HG02852 (cell line): Measurements from ENCODE around the gene ZFYVE21.

Experiments
- ATAC-seq: cut with Tn5 transposase; IDR thresholded peaks from one replicate; pipeline ENCODE4 v1.9.1; 2021; ENCODE audit warnings: mild to moderate bottlenecking, moderate library complexity; ENCODE audit not compliant: unreplicated experiment

ZFYVE21 gene

GRCh38 chr14:103704708-103705107, 10.9 kb upstream of the ZFYVE21 start:
- no peak for ATAC-seq

DNA sequence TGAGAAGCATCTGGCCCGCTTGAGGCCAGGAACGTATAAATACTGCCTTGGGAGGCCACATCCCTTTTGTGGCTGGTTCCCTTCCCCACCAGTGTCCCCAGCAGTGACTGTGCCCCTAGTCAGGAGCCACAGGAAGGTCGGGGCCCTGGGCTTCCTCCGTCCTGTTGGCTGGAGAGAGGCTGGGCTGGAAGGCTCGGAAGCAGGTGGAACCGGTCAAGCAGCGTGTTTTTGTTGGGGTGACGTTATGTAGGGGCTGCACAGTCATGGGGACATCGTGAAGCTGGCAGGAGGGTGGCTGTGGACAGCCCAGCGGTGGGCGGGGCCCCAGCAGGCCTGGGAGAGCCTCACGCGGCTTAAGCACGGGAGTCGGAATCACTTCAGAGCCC, 10.5 kb upstream of the ZFYVE21 start:
- no peak for ATAC-seq

GRCh38 chr14:103705504-103706284, 9.9 kb upstream of the ZFYVE21 start:
- ATAC-seq = no peak

DNA sequence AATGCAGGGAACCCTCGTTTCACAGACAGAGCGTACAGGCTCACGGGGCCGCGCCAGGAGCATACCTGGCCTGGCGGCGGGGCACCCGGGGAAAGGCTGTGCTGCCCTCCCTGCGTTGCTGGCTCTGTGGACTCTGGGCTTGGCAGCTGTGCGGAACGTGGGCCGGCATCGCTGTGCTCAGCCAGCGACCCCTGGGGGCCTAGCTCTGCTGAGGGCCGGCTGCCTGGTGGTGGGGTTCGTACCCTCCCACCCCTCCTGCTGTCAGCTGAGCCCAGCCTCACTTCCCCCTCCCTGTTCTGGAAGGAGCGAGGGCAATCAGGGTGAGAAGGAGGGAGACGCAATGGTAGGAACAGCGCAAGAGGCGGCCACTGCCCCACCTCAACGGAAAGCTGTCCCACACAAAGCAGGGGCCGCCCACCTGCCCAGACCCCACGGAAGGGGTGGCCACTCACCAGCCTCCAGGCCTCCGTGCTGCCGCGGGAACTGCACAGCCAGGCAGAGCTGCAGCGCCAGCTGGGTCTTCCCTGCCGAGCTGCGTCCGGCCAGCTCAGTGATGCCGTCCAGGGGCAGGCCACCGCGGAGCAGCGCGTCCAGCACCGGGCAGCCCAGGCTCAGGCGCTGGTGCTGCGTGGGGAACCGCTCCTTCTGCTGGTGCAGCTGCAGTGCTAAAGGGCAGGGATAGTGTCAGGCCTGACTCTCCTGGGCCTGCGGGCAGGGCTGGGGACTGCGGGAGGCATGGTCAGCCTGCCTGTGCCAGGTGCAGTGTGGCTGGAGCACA, 8.9 kb upstream of the ZFYVE21 start:
- no peak for ATAC-seq

DNA sequence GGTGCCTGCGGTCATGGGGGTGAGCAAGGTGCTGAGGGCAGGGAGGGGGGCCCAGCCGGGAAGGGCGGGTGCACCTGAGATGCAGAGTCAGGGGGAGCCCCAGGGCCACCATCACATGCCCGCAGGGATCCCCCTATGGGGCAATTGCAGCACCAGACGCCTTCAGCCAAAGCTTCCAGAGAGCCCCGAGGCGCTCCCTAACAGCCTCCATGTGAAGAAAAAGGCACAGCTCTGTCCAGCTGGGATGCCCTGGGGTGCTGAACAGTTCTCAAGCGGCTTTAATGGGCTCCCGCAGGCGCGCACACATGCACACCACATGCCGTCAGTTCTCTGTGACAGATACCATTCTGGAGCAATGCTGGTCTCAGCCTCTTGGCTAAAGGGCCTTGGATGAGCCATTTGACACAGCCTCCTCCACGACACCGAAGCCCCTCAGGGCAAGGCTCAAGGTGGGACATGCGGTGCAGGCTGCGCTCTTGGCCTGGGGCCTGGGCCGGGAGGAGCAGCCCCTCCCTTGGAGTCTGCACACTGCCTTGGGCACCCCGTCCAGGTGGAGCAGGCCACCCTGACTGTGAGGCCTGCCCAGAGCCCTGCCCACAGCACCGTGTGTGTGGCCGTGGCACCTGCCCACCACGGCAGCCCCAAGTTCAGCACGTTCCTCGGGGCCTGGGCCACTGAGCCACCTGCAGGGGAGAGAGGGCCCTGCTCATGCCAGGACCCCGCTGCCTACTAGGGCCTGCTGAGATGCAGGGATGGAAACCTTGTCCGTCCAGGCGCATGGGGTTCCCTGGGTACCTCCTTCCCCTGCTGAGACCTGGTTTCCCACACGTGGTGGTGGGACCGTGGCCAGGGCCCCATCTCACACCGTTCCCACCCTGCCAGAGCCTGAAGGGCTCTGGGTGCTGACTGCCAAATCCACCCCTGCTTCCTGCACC, 8.0 kb upstream of the ZFYVE21 start:
- ATAC-seq = no peak

DNA sequence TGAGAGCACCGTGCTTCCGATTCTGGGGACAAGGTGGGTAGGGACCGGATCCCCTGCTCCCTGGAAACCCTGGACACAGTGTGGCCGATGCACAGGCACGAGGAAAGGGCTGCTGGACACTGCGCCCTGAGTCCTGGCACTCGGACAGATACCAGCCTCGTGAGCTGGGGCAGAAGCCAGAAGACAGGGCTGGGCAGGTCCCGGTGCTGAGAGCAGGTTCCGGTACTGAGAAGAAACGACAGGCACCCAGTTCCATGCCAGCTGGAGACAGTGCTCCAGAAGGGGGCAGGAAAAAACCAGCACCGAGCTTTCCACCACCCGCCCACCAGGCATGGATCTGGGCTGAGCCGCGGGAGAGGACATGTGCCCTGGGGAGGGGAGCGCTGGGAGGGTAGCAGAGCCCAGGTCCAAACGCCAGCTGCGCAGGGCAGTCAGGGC, 6.8 kb upstream of the ZFYVE21 start:
- no peak for ATAC-seq

DNA sequence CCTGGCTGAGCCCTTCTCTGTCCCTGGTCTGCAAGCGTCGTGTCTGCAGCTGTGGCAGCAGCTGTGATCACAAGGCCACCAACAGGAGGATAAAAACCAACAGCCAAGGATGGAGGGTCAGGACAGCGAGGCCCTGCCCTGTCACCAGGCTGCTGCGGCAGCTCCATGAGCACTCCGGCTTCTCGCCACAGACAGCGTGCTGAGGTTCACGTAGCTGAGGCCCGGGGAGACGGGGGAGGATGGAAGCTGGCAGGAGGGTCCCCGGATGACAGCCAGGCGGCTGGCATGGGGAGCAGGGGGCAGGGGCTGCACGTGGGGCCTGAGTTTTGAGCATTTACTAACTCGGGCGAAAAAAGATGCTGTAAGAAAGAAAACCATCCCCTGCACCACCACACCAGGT, 5.8 kb upstream of the ZFYVE21 start:
- no peak for ATAC-seq

DNA sequence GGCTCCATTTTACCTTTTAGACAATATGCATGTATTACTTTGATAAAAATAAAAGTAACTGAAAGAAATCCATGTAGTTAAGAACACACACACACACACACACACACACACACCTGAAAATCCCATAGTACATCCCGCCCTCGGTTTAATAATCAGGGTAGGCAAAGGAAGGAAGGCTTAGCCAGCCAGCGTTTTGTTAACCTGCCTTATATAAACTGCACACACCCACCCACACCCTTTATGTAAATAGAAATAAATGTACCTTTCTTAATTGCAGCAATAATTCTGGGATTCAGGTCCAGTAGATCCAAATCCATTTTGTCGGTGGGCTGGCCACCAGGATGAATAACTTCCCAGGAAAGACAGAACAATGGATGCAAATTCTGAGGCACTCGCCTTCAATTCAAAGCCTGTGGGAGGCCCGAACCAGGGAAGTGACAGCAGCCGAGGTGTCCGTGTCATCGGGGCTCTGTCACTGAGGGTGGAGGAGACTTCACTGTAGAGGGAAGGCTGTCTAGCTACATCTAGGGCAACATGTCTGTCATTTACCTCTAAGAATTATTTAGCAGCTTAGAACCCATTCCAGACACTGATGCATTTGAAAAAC, 4.7 kb upstream of the ZFYVE21 start:
- ATAC-seq = no peak

DNA sequence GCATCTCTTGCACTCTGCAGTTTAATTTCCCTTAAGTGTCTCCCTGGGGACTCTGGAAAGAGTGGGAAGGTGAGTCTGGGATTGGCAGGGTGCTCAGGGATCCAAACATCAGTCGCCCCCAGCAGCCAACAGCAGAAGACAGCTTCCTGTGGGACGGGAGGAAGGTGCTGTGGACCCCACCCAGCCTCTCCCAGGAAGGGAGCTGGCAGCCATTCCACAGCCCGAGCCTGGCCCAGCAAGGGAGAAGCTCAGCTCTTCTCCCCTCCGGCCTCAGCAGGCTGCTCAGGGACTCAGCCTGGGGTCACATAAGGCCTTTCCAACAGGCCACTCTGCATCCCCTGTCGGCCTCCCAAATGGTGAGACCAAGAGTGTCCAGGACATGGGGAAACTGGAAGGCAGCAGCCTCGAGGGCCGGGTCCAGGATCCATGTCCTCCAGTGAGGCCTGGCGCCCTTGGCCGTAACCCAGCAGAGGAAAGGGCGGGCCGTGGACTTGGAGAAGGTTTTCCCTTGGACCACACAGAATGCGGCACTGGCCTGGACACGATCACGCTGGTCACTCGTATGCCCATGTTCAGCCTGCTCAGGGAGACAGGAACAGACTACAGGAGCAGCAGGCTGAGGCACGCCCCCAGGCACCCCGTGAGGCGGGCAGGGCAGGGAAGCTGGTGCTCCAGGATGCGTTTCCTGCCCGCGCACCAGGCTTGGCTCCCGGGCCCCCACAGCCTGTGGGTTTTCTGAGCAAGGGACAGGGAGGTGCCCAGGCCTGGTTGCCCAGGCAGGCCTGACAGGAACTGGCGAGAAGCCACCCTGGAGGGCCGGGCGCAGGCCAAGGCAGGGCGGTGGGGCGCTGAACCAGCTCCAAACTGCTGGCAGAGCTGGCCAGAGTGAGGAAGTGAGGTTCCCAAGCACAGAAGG, 3.8 kb upstream of the ZFYVE21 start:
- no peak for ATAC-seq

- no peak for ATAC-seq
These were observed 2.9 kb upstream of the ZFYVE21 start for GRCh38 chr14:103712633-103713247.

- ATAC-seq = no peak
These were observed 2.1 kb upstream of the ZFYVE21 start for GRCh38 chr14:103713304-103714062.

GRCh38 chr14:103714063-103714724, 1.4 kb upstream of the ZFYVE21 start:
- no peak for ATAC-seq

- ATAC-seq = no peak
These were observed 636 bp downstream of the ZFYVE21 start for GRCh38 chr14:103716091-103716801.

DNA sequence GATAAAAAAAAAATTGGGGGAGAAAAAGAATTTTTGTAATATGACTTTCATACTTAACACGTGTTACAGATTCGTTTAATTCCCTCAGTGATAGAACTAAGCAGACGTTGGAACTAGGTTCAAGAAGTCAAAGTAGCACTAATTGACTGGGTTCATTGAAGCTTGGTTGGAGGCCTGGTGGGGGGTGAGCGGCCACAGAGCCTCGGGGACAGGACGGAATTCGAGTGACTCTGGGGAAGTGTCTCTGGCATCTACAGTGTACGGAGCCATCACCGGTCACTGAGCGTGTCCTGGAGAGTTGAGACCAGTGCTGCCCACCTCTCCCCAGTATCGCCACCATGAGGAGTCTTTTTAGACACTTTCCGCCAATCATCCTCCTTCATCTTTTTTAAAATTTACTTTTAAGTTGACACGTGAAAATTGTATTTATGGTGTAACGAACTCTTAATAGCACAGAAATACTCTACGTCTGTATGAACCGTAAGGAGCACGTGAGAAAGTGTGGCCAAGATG, 1.3 kb downstream of the ZFYVE21 start:
- no peak for ATAC-seq

DNA sequence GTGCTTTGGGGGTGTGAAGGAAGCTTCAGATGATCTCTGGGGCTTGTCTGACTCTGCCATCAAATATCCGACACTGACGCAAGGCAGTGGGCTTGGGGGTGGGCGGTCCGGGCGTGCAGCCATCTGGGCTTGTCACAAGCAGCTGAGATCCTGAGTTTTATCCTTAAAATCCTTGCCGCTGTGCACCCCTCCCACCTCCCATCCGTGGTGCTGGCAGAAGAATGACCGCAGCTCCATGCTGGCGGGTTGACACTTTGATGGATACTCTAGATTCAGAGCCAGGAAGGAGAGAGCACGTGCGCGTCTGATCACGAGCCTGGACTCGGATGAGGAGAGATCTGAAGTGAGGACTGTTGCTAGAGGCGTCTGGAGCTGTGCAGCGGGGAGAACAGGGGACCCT, 3.0 kb downstream of the ZFYVE21 start:
- ATAC-seq = no peak

- no peak for ATAC-seq
These were observed 4.1 kb downstream of the ZFYVE21 start for GRCh38 chr14:103719751-103720150.
